GM04503 (cell line): ENCODE results near the gene ELOVL2.

Experiments
- DNase-seq: peaks from one replicate; pipeline ENCODE4 v3.0.0-alpha.2; 2012; ENCODE audit warnings: low read depth

Gene ELOVL2

GRCh38 chr6:11056871-11057270, 12.8 kb upstream of the ELOVL2 start:
- no peak for DNase-seq

- DNase-seq: no peak
Measured at GRCh38 chr6:11055127-11055627, 11.1 kb upstream of the ELOVL2 start.

- no peak for DNase-seq
Measured at GRCh38 chr6:11054722-11055121, 10.6 kb upstream of the ELOVL2 start.

GRCh38 chr6:11053307-11053706, 9.2 kb upstream of the ELOVL2 start:
- DNase-seq: no peak

- DNase-seq: no peak
Measured at GRCh38 chr6:11050731-11051130, 6.6 kb upstream of the ELOVL2 start.

GRCh38 chr6:11044712-11045167, 635 bp upstream of the ELOVL2 start:
- DNase-seq: no peak

- no peak for DNase-seq
Measured at GRCh38 chr6:11043378-11043960, 636 bp downstream of the ELOVL2 start.

GRCh38 chr6:11042750-11043377, 1.2 kb downstream of the ELOVL2 start:
- DNase-seq: no peak

- no peak for DNase-seq
Measured at GRCh38 chr6:11042025-11042749, 1.9 kb downstream of the ELOVL2 start.

- DNase-seq: no peak
Measured at GRCh38 chr6:11040134-11040533, 4.0 kb downstream of the ELOVL2 start.

- no peak for DNase-seq
Measured at GRCh38 chr6:11039040-11039439, 5.1 kb downstream of the ELOVL2 start.

GRCh38 chr6:11036977-11037430, 7.1 kb downstream of the ELOVL2 start:
- DNase-seq: no peak

- no peak for DNase-seq
Measured at GRCh38 chr6:11036351-11036740, 7.8 kb downstream of the ELOVL2 start.

GRCh38 chr6:11035616-11036350, 8.3 kb downstream of the ELOVL2 start:
- DNase-seq: no peak

GRCh38 chr6:11033825-11034224, 10.3 kb downstream of the ELOVL2 start:
- peak; percentile 56 for DNase-seq

GRCh38 chr6:11030904-11031303, 13.2 kb downstream of the ELOVL2 start:
- DNase-seq: no peak

GRCh38 chr6:11028959-11029358, 15.1 kb downstream of the ELOVL2 start:
- no peak for DNase-seq

GRCh38 chr6:11027565-11028110, 16.5 kb downstream of the ELOVL2 start:
- no peak for DNase-seq

- DNase-seq: no peak
Measured at GRCh38 chr6:11025921-11026635, 18.0 kb downstream of the ELOVL2 start.

- no peak for DNase-seq
Measured at GRCh38 chr6:11025130-11025529, 19.0 kb downstream of the ELOVL2 start.

GRCh38 chr6:11023032-11023431, 21.1 kb downstream of the ELOVL2 start:
- no peak for DNase-seq
